Stimulated activated CD8-positive, alpha-beta memory T cell treated with anti-CD3 and anti-CD28 coated beads, Interleukin-4, amount 100 ng/mL, for 24 hours (primary cell): ENCODE measurements around the gene E2F8.

Experiments
- DNase-seq: peaks from one replicate; pipeline ENCODE4 v3.0.0-alpha.2; 2020; ENCODE audit warnings: low read depth

E2F8 gene

GRCh38 chr11:19220903-19221724 lies 19.6 kb downstream of the E2F8 start:
- no peak for DNase-seq

GRCh38 chr11:19218786-19219460 lies 21.8 kb downstream of the E2F8 start:
- no peak for DNase-seq

GRCh38 chr11:19218216-19218615 lies 22.5 kb downstream of the E2F8 start:
- DNase-seq = no peak

- DNase-seq = no peak
Measured at GRCh38 chr11:19216709-19217374, 23.9 kb downstream of the E2F8 start.

GRCh38 chr11:19216021-19216420 lies 24.7 kb downstream of the E2F8 start:
- no peak for DNase-seq

- no peak for DNase-seq
Measured at GRCh38 chr11:19209617-19210370, 31.0 kb downstream of the E2F8 start.

- no peak for DNase-seq
Measured at GRCh38 chr11:19208959-19209546, 31.7 kb downstream of the E2F8 start.

GRCh38 chr11:19208181-19208580 lies 32.6 kb downstream of the E2F8 start:
- DNase-seq = no peak

GRCh38 chr11:19204836-19205235 lies 35.9 kb downstream of the E2F8 start:
- no peak for DNase-seq

- DNase-seq = no peak
Measured at GRCh38 chr11:19201737-19202605, 38.8 kb downstream of the E2F8 start, which contains the start of gene CSRP3. Gene CSRP3, minus strand, starts transcription at chr11:19201983. Its CDS starts 9,535 bp downstream, at chr11:19192448.

GRCh38 chr11:19200410-19201201 lies 40.1 kb downstream of the E2F8 start:
- no peak for DNase-seq

GRCh38 chr11:19199771-19200170 lies 41.0 kb downstream of the E2F8 start:
- DNase-seq = no peak

- DNase-seq = no peak
Measured at GRCh38 chr11:19199048-19199447, 41.7 kb downstream of the E2F8 start.

- DNase-seq = no peak
Measured at GRCh38 chr11:19196432-19196831, 44.3 kb downstream of the E2F8 start.

GRCh38 chr11:19194620-19195308 lies 46.0 kb downstream of the E2F8 start:
- DNase-seq = no peak

- DNase-seq = no peak
Measured at GRCh38 chr11:19193916-19194315, 46.8 kb downstream of the E2F8 start.

- no peak for DNase-seq
Measured at GRCh38 chr11:19191530-19192169, 49.1 kb downstream of the E2F8 start.

GRCh38 chr11:19187833-19188258 lies 52.9 kb downstream of the E2F8 start:
- DNase-seq = no peak
